ENCODE results near the gene KCNG4.

The KCNG4 gene

GRCh38 chr16:84267380-84267779 is 27.6 kb upstream of the KCNG4 start:
- in situ Hi-C loops (cut with HindIII; ENCODE audit: low sequenced_read_pairs): loop anchor here (10.0 kb wide), 1 partner anchor 107 kb away; no protein-coding TSS in a partner anchor

GRCh38 chr16:84266451-84266850 is 26.6 kb upstream of the KCNG4 start:
- in situ Hi-C loops (cut with HindIII; ENCODE audit: low sequenced_read_pairs): loop anchor here (10.0 kb wide), 1 partner anchor 108 kb away; no protein-coding TSS in a partner anchor

GRCh38 chr16:84262939-84263338 is 23.1 kb upstream of the KCNG4 start:
- in situ Hi-C loops (cut with HindIII; ENCODE audit: low sequenced_read_pairs): loop anchor here (5.0 to 10.0 kb wide), 2 partner anchors 34 to 112 kb away; no protein-coding TSS in a partner anchor

- in situ Hi-C loops (cut with HindIII; ENCODE audit: low sequenced_read_pairs): loop anchor here (5.0 to 10.0 kb wide), 2 partner anchors 35 to 113 kb away; no protein-coding TSS in a partner anchor
These were observed 22.2 kb upstream of the KCNG4 start for GRCh38 chr16:84262031-84262430.

GRCh38 chr16:84260766-84261554 is 21.1 kb upstream of the KCNG4 start:
- in situ Hi-C loops (cut with HindIII; ENCODE audit: low sequenced_read_pairs): loop anchor here (5.0 to 10.0 kb wide), 2 partner anchors 36 to 114 kb away; no protein-coding TSS in a partner anchor

GRCh38 chr16:84259691-84260090 is 19.9 kb upstream of the KCNG4 start:
- in situ Hi-C loops (cut with HindIII; ENCODE audit: low sequenced_read_pairs): loop anchor here (5.0 to 10.0 kb wide), 2 partner anchors 38 to 115 kb away; no protein-coding TSS in a partner anchor

- in situ Hi-C loops (cut with HindIII; ENCODE audit: low sequenced_read_pairs): no loop called here
These were observed 18.5 kb upstream of the KCNG4 start for GRCh38 chr16:84258266-84258665.

GRCh38 chr16:84255050-84255810 is 15.4 kb upstream of the KCNG4 start:
- in situ Hi-C loops (cut with HindIII; ENCODE audit: low sequenced_read_pairs): no loop called here

GRCh38 chr16:84254062-84254461 is 14.2 kb upstream of the KCNG4 start:
- in situ Hi-C loops (cut with HindIII; ENCODE audit: low sequenced_read_pairs): no loop called here

GRCh38 chr16:84253173-84253572 is 13.4 kb upstream of the KCNG4 start:
- in situ Hi-C loops (cut with HindIII; ENCODE audit: low sequenced_read_pairs): no loop called here

- in situ Hi-C loops (cut with HindIII; ENCODE audit: low sequenced_read_pairs): no loop called here
These were observed 12.4 kb upstream of the KCNG4 start for GRCh38 chr16:84252184-84252583.

- in situ Hi-C loops (cut with HindIII; ENCODE audit: low sequenced_read_pairs): no loop called here
These were observed 8.0 kb upstream of the KCNG4 start for GRCh38 chr16:84247844-84248243.

GRCh38 chr16:84247331-84247730 is 7.5 kb upstream of the KCNG4 start:
- in situ Hi-C loops (cut with HindIII; ENCODE audit: low sequenced_read_pairs): no loop called here

GRCh38 chr16:84246679-84247077 is 6.9 kb upstream of the KCNG4 start:
- in situ Hi-C loops (cut with HindIII; ENCODE audit: low sequenced_read_pairs): no loop called here

- in situ Hi-C loops (cut with HindIII; ENCODE audit: low sequenced_read_pairs): no loop called here
These were observed 6.3 kb upstream of the KCNG4 start for GRCh38 chr16:84245956-84246678.

- in situ Hi-C loops (cut with HindIII; ENCODE audit: low sequenced_read_pairs): no loop called here
These were observed 4.9 kb upstream of the KCNG4 start for GRCh38 chr16:84244728-84245127.

GRCh38 chr16:84243732-84244131 is 3.9 kb upstream of the KCNG4 start:
- in situ Hi-C loops (cut with HindIII; ENCODE audit: low sequenced_read_pairs): no loop called here

- in situ Hi-C loops (cut with HindIII; ENCODE audit: low sequenced_read_pairs): no loop called here
These were observed 3.0 kb upstream of the KCNG4 start for GRCh38 chr16:84242839-84243238.

- in situ Hi-C loops (cut with HindIII; ENCODE audit: low sequenced_read_pairs): no loop called here
These were observed 2.0 kb upstream of the KCNG4 start for GRCh38 chr16:84241778-84242177.

- in situ Hi-C loops (cut with HindIII; ENCODE audit: low sequenced_read_pairs): no loop called here
These were observed 643 bp upstream of the KCNG4 start for GRCh38 chr16:84240455-84240854.
